Activated gamma-delta T cell (primary cell): ENCODE measurements around the gene SLC2A13.

Experiments used
- DNase-seq: peaks from one replicate; lab custom pipeline; 2025; lab: John Stamatoyannopoulos, UW
- total RNA-seq, 2 donors: gene quantifications; one replicate each; lab custom pipeline; 2026; lab: John Stamatoyannopoulos, UW

The SLC2A13 gene
- 17.1 to 18.0 reads per million in 2 donors for total RNA-seq

- peak; percentile 65 for DNase-seq
Observed at GRCh38 chr12:40105515-40106201, at the start of gene SLC2A13. SLC2A13 (minus strand) TSS chr12:40106081; CDS start chr12:40105808, 273 bp downstream.

DNA sequence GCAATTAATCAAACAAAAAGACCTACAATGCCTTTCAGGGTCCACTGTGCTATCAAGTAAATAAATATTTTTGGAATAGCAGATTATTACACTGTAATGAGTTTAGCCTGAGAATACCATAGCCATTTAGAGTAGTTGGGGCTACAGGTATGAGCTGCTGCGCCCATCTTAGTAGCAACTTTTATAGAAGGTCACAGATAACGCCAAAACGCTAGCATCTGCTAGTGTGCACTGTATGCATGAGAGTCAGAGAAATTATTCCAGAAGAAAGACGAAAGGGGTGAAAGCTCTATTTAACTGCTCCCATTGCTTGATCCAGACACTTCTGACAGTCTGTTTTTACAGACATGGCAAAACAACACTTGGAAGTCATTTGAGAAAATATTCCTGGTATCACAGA is 48.5 kb upstream of the SLC2A13 start:
- DNase-seq = no peak

GRCh38 chr12:40153432-40153831 is 47.6 kb upstream of the SLC2A13 start:
- no peak for DNase-seq

- DNase-seq = no peak
Observed at GRCh38 chr12:40152783-40153383, 47.0 kb upstream of the SLC2A13 start.

- no peak for DNase-seq
Observed at GRCh38 chr12:40149673-40150260, 43.9 kb upstream of the SLC2A13 start.

GRCh38 chr12:40146800-40147797 is 41.2 kb upstream of the SLC2A13 start:
- DNase-seq = no peak

DNA sequence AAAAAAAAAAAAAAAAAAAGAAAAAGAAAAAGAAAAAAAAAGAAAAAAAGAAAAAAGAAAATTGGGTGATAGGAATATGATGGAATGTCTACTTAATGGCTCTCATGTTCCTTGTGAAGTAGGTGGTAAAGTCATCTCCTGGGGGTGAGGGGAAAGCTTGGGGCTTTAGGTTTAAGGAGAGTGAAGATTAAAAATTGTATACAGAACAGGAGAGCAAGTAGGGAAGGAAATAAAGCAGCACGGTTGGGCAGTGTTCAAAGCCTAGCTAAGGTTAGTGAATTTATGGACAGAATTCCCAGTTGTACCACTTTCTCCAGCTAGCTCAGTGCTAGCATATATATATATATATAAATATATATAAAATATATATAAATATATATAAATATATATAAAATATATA is 40.0 kb upstream of the SLC2A13 start:
- no peak for DNase-seq

- no peak for DNase-seq
Observed at GRCh38 chr12:40144023-40144422, 38.1 kb upstream of the SLC2A13 start.

DNA sequence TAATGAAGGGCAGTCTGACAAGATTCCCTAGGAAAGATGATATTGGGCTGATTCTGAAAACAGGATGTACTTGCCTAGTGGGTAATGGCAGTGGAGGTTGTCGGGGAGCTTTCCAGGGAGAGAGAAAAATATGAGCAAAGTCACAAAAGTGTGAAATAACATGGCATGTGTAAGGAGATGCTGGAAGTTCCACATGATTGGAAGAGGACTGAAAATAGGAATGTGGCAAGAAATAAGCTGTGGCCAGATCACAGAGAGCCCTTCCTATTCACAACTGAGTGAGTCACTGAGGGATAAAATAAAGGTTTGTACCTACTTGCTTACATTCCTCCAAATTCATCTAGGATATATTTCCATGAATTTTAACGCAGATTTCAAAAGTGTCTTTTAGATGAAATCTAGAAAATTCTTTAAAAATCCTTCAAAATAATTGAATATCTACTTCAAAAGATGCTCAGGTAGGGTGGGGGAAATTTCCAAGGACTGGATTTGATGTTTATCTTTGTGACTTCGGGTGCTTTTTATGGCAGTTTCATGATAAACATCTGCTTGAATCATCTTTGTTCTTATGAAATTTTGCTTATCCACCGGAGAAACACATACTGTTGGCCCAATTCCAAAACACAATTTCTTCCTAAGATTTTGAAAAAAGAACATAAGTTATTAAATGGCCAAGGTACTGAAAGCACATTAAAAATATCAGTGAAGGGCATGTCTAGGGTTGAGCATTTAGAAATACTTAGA is 36.3 kb upstream of the SLC2A13 start:
- no peak for DNase-seq

- DNase-seq = no peak
Observed at GRCh38 chr12:40138526-40138925, 32.6 kb upstream of the SLC2A13 start.

DNA sequence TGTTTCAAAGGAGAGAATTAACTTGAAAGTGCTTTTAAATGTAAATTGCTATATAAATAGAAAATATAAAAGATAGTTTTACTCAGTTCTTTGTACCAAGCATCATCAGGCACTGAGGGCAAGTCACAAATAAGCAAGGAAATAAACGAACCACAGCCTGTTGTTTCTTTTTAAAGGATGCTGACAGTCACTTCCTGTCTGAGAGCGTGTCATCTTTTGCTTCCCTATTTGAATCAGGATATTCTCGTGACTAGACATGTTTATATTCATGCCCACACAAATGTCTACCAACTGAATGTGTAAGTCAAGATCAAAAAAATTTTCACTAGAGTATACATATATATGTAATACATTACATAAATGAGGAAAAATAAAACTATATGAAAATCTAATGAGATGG is 31.4 kb upstream of the SLC2A13 start:
- DNase-seq = no peak

- no peak for DNase-seq
Observed at GRCh38 chr12:40127408-40127807, 21.5 kb upstream of the SLC2A13 start.

DNA sequence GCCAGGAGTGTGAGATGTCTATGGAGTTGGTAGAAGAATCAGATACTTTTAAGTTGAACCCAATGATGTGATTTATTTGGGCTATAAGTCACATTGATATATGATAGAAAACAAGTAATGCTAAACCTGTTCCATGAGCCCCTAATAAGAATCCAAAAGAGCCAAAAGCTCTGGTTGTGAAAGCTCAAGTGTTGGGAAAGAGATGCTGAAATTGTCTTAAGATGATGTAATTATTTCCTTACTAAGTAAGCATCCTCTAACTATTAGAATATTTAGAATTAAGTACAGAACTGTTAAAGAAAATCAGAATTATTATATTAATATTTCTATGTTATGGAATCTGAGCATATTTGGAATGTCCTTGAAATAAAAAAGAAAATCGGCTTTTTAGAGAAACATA is 17.6 kb upstream of the SLC2A13 start:
- no peak for DNase-seq

GRCh38 chr12:40122842-40123241 is 17.0 kb upstream of the SLC2A13 start:
- DNase-seq = no peak

DNA sequence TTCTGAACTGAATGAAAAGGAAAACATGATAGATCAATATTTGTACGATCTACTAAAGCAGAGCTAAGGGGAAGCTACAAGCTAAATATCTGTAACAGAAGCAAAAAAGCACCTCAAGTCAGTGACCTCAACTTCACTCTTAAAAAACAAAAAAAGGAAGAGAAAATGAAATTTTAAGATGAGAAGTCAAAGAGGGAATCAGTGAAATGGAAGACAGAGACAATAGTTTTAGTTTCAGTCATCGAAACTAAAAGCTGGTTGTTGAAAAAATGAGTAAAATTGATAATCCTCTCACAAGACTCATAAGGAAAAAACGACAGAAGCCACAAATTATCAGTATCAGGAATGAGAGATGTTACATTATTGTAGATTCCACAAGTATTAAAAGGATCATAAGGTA is 11.9 kb upstream of the SLC2A13 start:
- DNase-seq = no peak

DNA sequence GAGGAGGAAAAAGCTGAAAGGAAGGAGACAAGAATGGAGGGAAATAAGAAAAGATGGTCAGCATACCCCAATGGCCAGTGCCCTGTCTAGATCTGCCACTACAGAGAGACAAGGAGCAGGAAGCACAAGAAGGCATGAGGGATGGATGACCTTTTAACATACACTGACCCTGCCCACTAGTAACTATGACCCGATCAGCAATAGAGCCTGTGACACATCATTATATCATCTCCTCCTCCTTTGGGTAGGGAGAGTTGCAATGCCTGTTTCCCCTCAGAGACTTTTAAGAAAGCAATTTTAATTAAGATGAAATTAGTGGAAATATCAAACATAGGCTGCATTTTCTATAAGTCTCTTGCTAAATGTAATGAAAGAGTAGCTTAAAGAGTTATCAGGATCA is 4.7 kb upstream of the SLC2A13 start:
- DNase-seq = no peak

- DNase-seq = no peak
Observed at GRCh38 chr12:40107803-40108620, 2.1 kb upstream of the SLC2A13 start.

DNA sequence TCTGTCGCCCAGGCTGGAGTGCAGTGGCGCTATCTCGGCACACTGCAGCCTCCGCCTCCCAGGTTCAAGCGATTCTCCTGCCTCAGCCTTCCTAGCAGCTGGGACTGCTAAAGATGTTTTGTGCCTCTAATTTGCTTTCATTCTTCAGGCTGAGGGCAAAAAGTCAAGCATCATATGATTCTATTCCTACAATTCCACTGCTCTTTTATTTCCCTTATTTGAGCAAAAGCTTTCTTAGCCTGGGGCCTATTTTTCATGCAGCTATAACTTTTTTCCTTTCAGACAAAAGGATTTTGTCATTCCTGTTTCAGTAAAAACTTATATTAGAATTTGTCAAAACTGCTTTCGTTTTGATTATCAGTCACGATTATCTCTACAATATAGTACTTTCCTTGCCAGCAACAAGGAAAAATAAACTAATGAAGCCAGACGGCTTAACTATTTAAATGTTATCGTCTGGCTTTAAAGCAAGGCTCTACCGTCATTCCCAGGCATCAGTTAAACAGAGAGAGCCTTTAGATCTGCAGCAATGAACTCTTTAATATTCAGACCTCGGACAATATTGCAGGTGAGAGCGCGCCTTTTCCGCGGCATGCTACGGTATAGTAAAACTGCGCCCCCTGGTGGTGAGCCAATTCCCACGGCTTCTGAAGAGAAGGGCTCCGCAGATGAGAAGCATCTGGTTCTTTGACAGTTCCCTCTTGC is 1.4 kb upstream of the SLC2A13 start:
- DNase-seq = no peak

- no peak for DNase-seq
Observed at GRCh38 chr12:40106655-40107054, 774 bp upstream of the SLC2A13 start.

GRCh38 chr12:40106202-40106533 is 287 bp upstream of the SLC2A13 start:
- DNase-seq = no peak
